Muscle layer of colon (tissue), 2 donors: ENCODE results near the gene CBR3.

ENCODE experiments used
- H3K27ac ChIP-seq: one replicate; pipeline ENCODE4 v1.7.0; 2013; ENCODE audit warnings: low read depth, mild to moderate bottlenecking, low read length, moderate library complexity
- H3K27me3 ChIP-seq, 2 donors: one replicate each; pipeline ENCODE4 v1.7.0; 2013; ENCODE audit warnings: low read length in 2 of 2, mild to moderate bottlenecking in 2 of 2; ENCODE audit not compliant: insufficient read depth in 2 of 2, control insufficient read depth in 1 of 2
- H3K36me3 ChIP-seq: one replicate; pipeline ENCODE4 v1.7.0; 2013; ENCODE audit warnings: mild to moderate bottlenecking, low read length; ENCODE audit not compliant: insufficient read depth
- H3K4me1 ChIP-seq: one replicate; pipeline ENCODE4 v1.7.0; 2013; ENCODE audit warnings: mild to moderate bottlenecking, low read length; ENCODE audit not compliant: insufficient read depth
- H3K4me3 ChIP-seq, 2 donors: one replicate each; pipeline ENCODE4 v1.7.0; 2013; ENCODE audit warnings: low read length in 2 of 2, low read depth in 1 of 2, mild to moderate bottlenecking in 1 of 2, moderate library complexity in 1 of 2
- H3K9ac ChIP-seq: one replicate; pipeline ENCODE4 v1.7.0; 2013; ENCODE audit warnings: low read length
- H3K9me3 ChIP-seq: one replicate; pipeline ENCODE4 v1.7.0; 2013; ENCODE audit warnings: mild to moderate bottlenecking, low read length
- donor health status: abdominal sarcoma.
- donor health status: Adenocarcinoma of cecum.

CBR3 gene

DNA sequence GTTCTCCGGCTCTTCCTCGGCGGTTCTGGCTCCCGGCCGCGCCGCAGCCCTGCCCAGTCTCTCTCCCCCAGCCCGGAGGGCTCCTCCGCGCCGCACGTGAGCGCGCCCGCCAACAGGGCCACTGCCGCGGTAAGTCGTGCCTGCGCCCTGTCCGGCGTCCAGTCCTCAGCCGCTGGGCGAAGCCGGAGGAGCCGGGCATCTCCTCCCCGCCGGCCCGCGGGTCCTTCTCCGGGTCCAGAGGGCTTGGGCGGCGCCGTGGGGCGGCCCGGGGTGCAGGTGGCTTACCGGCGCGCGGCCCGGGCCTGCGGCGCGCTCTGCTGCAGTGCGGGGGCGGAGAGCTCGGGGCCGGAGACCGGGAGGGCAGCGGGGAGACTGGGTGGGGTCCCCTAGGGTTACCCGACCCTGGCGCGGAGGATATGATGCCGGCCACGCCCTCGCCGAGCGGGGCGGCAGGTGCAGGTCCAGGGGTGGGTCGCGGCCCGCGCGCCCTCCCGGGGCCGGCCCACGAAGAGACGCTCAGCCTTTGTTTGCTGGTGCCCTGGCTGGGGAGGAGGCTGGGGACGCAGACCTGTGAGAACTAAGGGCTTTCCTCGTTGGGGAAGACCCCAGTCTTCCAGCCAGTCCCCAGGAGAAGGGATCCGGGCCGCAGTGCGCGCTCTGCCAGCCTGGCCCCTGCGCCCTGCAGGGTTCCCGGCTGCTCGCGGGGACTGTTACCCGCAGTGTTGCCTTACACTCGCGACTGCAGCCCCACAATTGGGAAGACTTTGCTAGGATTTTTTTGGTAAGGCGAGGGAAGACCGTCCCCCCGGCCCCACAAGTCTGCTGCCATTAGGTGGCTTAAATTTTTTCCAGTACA is 22.2 kb downstream of the CBR3 start, which contains the start of gene DOP1B:
TSS of gene DOP1B (plus strand) at position 10 of the 856 bp plus-strand sequence. CDS start 7,910 bp downstream, outside the sequence.
- no peaks in the 10 kb centered on the region for H3K9me3 ChIP-seq
- H3K36me3 ChIP-seq = no peaks in the 10 kb centered on the region
- H3K4me1 ChIP-seq = peaks cover 5% of the 10 kb centered on the region
- H3K27ac ChIP-seq = peak within 1 kb of the TSS; percentile 64
- H3K9ac ChIP-seq = peak within 1 kb of the TSS; percentile 38
- peak within 1 kb of the TSS; percentile 65 to 67 for H3K4me3 ChIP-seq
- H3K27me3 ChIP-seq = no peaks in the 10 kb centered on the region

DNA sequence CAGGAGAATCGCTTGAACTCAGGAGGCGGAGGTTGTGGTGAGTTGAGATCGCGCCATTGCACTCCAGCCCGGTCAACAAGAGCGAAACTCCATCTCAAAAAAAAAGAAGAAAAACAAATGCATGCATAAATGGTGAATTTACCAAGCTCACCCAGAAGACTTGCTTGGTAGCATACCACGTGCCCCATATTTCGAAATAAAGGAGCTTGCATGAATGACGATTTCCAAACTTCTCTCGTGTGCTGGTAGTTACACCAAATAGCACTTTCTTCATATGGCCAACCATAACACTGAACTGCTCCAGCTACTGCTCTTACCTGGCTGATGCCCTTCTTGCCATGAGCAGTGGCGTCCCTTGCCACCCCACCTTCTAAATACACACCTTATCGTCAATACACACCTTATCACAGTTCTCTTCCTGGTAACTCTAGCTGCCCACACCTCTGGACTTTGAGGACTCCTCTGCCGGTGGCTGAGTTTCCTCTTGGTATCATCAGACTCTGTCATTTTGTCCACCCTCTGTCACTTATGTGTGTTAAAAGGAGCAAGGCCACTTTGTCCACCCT is 24.6 kb downstream of the CBR3 start:
- Histone ChIP-seq H3K27me3 (no peaks in the 10 kb centered on the region), H3K4me1 (peaks cover 5% of the 10 kb centered on the region), H3K9ac (no peak overlapping the region), H3K9me3 (no peaks in the 10 kb centered on the region), H3K27ac (no peak overlapping the region), H3K4me3 (no peak overlapping the region), H3K36me3 (no peaks in the 10 kb centered on the region)

DNA sequence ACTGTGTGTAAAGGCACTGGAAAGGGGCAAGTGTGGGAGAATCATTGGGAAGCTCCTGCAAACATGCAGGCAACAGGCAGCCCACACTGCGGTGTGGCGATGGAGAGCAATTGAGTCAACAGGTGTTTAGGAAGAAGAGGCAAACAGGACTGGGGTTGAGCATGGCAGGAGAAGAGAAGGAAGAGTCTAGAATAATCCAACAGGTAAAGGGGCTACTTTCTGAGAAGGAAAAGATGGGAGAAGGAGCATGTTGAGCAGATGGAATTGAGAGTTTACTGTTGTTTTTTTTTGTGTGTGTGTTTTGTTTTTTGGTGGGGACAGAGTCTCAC is 25.9 kb downstream of the CBR3 start:
- Histone ChIP-seq H3K4me3 (no peak overlapping the region), H3K36me3 (no peaks in the 10 kb centered on the region), H3K27ac (no peak overlapping the region), H3K9me3 (no peaks in the 10 kb centered on the region), H3K4me1 (no peaks in the 10 kb centered on the region), H3K27me3 (no peaks in the 10 kb centered on the region), H3K9ac (no peak overlapping the region)

DNA sequence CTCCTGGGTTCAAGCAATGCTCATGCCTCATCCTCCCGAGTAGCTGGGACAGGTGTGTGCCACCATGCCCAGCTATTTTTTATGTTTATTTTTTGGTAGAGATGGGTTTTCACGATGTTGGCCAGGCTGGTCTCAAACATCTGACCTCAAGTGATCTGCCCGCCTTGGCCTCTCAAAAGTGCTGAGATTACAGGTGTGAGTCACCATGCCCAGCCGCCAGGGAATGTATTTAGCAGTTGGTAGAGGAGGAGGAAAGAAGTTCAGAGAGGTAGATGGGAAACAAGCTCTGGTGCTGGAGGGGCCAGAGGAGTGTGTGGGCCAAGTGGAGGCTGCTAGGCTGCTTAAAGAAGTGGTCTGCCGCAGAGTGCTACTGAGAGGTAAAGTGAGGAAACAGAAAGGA is 27.8 kb downstream of the CBR3 start:
- Histone ChIP-seq H3K27ac (no peak overlapping the region), H3K4me1 (peaks cover 4% of the 10 kb centered on the region)

DNA sequence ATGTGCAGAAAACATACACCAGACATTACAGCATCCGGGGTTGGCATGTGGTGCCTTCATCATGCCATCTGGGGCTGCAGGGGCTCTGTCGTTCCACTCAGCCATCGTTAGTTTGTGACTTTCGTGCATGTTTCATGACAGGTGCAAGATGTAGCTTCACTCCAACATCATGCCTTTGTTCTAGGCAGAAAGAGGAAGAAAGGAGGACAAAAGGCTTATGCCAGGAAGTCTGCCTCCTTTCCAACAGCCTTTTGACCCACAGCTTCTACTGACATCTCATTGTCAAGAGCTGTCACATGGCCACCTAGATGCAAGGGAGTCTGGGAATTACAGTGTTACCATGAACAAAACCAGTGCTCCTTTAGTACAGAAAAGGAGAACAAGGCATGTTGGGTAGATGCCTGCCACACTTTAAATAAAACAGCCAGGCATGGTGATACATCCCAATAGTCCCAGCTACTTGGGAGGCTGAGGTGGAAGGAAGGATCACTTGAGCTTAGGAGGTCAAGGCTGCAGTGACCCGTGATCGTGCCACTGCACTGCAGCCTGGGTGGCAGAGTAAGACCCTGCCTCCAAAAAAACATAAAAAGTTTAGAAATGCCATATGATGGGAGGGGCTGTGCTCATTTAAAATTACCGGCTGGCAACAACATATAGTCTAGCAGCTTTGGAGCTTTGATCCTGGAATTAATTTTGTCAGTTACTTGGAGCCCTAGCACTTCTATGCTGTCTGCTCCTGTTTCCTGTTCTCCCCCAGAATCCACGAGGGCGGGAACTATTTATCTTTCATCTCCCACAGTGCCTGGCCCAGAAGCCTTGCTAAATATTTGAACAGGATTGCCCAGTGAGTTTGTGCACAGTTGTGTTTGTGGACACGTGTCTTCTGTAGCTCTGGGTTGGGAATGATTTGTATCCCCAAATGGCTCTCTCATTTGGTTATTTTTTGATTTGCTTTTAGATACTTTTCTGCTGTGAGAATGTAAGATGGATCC is 29.2 kb downstream of the CBR3 start:
- no peaks in the 10 kb centered on the region for H3K9me3 ChIP-seq
- H3K4me3 ChIP-seq = no peak overlapping the region
- no peak overlapping the region for H3K27ac ChIP-seq
- H3K9ac ChIP-seq = no peak overlapping the region
- H3K4me1 ChIP-seq = peaks cover 4% of the 10 kb centered on the region
- H3K27me3 ChIP-seq = no peaks in the 10 kb centered on the region
- no peaks in the 10 kb centered on the region for H3K36me3 ChIP-seq

More for the DNA sequence above, 27.8 kb downstream of the CBR3 start:
- Histone ChIP-seq H3K9me3 (no peaks in the 10 kb centered on the region), H3K27me3 (no peaks in the 10 kb centered on the region), H3K9ac (no peak overlapping the region), H3K36me3 (no peaks in the 10 kb centered on the region), H3K4me3 (no peak overlapping the region)

DNA sequence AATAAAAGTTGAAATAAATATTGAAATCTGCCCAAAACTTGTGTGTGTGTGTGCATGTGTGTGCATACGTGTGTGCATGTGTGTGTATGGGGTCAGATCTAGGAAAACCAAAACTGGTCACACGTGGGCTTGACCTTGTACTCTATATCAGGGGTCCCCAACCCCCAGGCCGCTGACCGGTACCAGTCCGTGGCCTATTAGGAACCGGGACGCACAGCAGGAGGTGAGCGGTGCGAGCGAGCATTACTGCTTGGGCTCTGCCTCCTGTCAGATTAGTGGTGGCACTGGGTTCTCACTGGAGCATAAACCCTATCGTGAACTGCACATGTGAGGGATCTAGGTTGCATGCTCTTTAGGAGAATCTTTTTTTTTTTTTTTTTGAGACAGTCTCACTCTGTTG is 30.5 kb downstream of the CBR3 start:
- Histone ChIP-seq H3K27me3 (no peaks in the 10 kb centered on the region), H3K9me3 (no peaks in the 10 kb centered on the region), H3K36me3 (peaks cover 4% of the 10 kb centered on the region), H3K9ac (no peak overlapping the region), H3K27ac (no peak overlapping the region), H3K4me3 (no peak overlapping the region), H3K4me1 (peaks cover 4% of the 10 kb centered on the region)

DNA sequence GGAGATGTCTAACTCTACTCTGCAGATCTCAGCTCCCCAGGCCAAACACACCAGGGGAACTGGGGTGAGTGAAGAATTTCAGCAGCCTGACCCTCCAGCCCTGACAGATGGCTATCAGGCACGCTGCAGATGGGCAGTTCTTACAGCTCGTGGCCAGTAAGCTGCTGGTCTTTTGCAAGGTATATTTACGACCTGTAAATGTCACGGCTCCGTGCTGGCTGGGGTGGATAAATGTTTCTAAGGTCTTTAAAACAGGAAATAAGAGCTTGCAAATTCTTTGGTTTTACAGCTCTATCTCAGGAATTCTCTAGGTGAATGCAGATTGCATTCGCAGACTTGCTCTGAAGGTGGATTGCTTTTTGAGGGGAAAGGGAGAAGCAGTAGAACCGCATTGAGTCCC is 31.8 kb downstream of the CBR3 start:
- Histone ChIP-seq H3K27me3 (no peaks in the 10 kb centered on the region), H3K4me3 (no peak overlapping the region), H3K4me1 (peaks cover 4% of the 10 kb centered on the region), H3K36me3 (peaks cover 4% of the 10 kb centered on the region), H3K9ac (no peak overlapping the region), H3K27ac (no peak overlapping the region), H3K9me3 (no peaks in the 10 kb centered on the region)

DNA sequence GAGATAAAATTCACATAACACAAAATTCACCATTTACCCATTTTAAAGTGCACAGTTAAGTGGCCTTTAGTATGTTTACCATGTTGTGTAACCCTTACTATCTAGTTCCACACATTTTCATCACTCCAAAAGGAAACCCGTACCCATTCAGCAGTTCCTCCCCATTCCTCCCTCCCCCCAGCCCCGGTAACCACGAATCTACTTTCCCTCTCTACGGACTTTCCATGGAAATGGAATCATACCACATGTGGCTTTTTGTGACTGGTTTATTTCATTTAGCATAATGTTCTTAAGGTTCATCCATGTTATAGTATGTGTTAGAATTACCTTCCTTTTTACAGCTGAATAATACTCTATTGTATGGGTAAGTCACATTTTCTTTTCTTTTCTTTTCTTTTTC is 32.7 kb downstream of the CBR3 start:
- Histone ChIP-seq H3K27me3 (no peaks in the 10 kb centered on the region), H3K4me1 (peaks cover 4% of the 10 kb centered on the region), H3K4me3 (no peak overlapping the region), H3K9me3 (no peaks in the 10 kb centered on the region), H3K36me3 (peaks cover 4% of the 10 kb centered on the region), H3K27ac (no peak overlapping the region), H3K9ac (no peak overlapping the region)

DNA sequence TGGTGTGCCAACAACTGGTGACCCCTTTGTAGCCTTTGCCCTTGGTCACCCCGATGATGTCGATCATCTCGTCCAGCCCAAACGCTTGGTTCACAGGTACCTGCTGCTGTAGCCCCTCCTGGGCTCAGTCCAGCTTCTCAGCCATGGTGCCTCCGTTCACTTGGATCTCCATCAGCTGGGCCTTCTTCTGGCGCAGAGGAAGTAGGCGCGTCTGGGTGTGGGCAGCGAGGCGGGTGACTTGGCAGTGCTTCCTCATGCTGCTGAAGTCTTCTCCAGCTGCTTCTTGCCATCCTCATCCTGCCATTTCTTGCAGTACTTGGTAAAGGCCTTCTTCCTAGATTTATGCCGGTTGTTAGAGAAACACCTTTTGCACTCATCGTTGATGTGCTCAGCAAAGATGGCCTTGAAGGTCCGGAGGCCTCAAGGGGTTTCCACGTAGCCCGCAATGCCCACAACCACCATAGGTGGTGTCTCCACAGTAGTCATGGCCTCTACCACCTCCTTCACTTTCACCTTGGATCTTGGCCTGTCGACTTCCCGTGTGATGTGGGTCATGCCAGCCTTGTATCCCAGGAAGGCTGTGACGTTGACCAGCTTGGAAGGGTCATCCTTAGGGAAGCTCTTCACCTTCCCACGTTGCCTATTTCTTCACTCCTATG is 34.7 kb downstream of the CBR3 start:
- Histone ChIP-seq H3K36me3 (peaks cover 4% of the 10 kb centered on the region), H3K4me1 (peaks cover 4% of the 10 kb centered on the region), H3K27me3 (no peaks in the 10 kb centered on the region), H3K4me3 (no peak overlapping the region), H3K27ac (no peak overlapping the region), H3K9ac (no peak overlapping the region), H3K9me3 (no peaks in the 10 kb centered on the region)

DNA sequence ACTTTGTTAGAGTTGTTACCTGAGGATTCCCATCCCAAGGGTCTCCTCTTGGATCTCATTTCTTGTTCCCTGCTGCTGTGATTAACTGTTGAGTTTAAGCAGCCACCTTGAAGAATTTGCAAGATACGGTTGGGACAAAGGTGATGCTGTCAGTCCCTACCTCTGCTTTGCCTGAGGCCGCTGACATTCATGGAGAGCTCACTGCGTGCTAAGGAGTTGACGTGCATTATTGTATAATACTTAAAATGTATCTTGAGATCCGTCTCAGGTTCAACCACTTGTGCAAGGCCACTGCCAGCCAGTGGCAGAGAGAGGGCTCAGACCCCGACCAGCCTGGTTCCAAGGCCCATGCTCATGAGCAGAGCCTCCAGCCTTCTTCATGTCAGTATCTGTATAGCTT is 35.9 kb downstream of the CBR3 start:
- Histone ChIP-seq H3K4me1 (peaks cover 4% of the 10 kb centered on the region), H3K27me3 (no peaks in the 10 kb centered on the region), H3K4me3 (no peak overlapping the region), H3K9ac (no peak overlapping the region), H3K27ac (no peak overlapping the region), H3K36me3 (peaks cover 4% of the 10 kb centered on the region), H3K9me3 (no peaks in the 10 kb centered on the region)

DNA sequence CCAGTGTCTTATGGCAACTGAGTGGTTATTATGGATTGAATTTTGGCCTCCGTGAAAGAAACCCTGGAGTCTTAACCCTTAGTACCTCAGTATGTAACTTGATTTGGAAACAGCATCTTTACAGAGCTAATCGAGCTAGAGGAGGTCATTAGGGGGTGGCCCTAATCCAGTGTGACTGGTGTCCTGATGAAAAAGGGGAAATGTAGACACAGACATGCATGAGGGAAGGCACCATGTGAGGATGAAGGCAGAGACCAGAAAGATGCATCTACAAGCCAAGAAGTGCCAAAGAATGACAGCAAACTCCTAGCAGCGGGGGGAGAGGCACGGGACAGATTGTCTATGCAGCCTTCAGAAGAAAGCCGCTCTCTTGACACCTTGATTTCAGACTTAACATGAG is 36.5 kb downstream of the CBR3 start:
- H3K27ac ChIP-seq = no peak overlapping the region
- H3K36me3 ChIP-seq = peaks cover 4% of the 10 kb centered on the region
- no peak overlapping the region for H3K9ac ChIP-seq
- H3K4me1 ChIP-seq = peaks cover 4% of the 10 kb centered on the region
- no peak overlapping the region for H3K4me3 ChIP-seq
- H3K27me3 ChIP-seq = no peaks in the 10 kb centered on the region
- no peaks in the 10 kb centered on the region for H3K9me3 ChIP-seq
